Left colon (tissue), 2 donors: Measurements from ENCODE around the gene DPYD. TPM values are rescaled to one million over a fixed set of nuclear protein-coding genes. Genes with fewer than 3 reads are reported as not detected.

ENCODE experiments used
- ATAC-seq: fragments of 200-7000 bp; cut with Tn5 transposase; one replicate; pipeline ENCODE4 v1.9.1; 2020; ENCODE audit warnings: mild to moderate bottlenecking, moderate library complexity
- DNase-seq, 2 donors: peaks; one replicate each; pipeline ENCODE4 v3.0.0-alpha.2; 2020
- intact Hi-C, 2 donors: fragments of 100-400 bp; cut with DNase I in 1 of 2; cut with micrococcal nuclease in 1 of 2; formaldehyde crosslinking; loops; one replicate each; pipeline versions ENCODE4 v1.11.2 to v1.14.0; 2022; cut with DNase I, micrococcal nuclease
- total RNA-seq, 2 donors: library from RNA; stranded (reverse); fragmentation: NEBNext Ultra II Directional; extraction: Animal tissue kit (Norgen Biotek cat#: 25700); gene quantifications; one replicate each; pipeline ENCODE4 v1.2.1, GENCODE V29; 2021
- donor health status: DM: no; HTN: no; CAD: no.
- donor health status: DM: yes; HTN: yes; CAD: no.

The DPYD gene
- total RNA-seq, 2 donors from 2014 or later, result 10.6 to 12.9 TPM

DNA sequence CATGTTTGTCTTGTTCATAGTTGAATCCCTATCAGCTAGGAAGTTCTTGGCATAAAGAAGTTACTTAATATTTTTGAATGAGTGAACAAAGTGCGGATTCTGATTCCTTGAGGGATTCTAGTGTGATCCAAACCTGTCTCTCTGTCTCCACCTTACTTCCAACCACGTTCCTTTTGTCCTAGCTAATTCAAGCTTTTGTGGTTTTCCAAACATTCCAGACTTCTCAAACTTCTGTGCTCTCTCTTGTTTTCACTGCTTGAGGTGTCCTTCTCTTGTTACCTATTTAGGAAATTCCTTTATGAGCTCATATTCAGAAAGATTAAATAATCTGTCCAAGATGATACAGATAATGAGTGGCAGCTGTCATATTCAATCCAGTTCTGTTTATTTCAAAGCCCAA is 846.1 kb downstream of the DPYD start:
- intact Hi-C loops, result no loop called here
- DNase-seq (no peak), ATAC-seq (no peak)

DNA sequence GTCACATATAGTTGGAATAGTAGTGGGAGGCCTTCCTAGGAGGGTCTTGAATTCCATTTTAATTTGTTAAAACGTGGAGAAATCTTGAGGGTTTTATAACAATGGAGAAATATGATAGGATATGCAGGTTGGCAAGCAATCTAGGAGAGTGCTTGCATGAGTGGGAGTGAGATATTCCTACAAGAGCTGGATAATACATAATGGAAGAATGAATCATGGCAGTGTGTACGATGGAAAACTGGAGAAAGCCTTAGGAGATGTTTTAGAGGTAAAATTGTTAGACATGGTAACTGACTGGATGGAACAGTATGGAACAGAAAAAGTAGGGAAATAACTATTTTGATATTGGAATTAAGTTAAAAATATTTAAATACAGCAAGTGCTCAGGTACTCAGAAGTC is 846.9 kb downstream of the DPYD start:
- intact Hi-C loops, result no loop called here
- ATAC-seq (no peak), DNase-seq (no peak)

DNA sequence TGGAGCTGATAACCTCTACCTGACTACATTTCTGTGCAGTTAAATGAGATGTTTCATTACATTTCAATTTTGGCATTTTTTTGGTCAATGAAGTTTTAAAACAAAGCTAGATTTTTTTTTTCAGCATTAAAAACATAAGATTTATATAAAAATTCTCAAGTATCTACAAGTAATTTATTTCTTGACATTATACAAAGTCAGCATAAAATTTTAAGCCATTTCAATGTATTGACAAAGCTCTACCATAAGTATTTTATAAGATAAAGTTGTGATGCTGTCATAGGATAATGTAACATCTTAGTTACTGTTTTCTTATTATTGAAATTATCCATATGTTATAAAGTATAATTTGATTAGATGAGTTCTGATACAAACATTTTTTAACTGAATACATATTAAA is 847.7 kb downstream of the DPYD start:
- intact Hi-C loops, result no loop called here
- no peak for ATAC-seq
- DNase-seq, result no peak

DNA sequence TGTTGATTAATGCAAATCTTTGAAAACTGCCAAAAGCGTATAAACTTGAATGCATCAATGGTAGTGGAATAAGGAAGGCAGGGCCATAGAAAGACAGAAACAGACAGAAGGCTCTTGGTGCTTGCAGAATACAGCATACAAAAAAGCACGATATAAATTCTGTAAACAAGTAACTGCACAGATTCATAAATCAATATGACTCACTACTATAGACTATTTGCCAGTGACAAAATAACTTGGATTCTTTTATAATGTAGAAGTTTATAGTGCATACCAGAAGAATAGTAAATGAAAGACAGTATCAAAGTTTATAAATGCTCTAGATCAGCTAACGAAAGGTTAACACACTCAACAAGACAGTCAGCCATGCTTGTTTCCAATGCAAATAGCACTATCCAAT is 849.7 kb downstream of the DPYD start:
- ATAC-seq, result no peak
- DNase-seq, result no peak
- intact Hi-C loops, result no loop called here

DNA sequence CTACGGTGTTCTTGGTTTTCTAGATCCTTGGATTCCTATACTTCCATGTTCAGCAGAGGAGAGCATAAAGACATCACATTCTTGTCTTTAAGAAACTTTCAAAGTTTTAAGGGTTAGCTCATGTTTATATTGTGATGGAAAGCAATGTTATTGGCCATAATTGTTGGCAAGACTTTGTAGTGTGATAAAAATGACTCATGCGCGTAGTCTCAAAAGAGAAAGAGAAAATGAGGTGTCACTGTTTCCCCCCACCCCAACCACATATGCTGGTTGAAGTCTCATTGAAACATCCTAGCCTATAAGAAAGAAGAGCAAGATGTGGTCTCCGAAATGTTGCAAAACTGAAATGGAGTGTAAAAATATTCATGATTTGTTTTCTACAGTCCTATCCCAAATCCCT is 850.5 kb downstream of the DPYD start:
- intact Hi-C loops, result no loop called here
- ATAC-seq (no peak), DNase-seq (no peak)

DNA sequence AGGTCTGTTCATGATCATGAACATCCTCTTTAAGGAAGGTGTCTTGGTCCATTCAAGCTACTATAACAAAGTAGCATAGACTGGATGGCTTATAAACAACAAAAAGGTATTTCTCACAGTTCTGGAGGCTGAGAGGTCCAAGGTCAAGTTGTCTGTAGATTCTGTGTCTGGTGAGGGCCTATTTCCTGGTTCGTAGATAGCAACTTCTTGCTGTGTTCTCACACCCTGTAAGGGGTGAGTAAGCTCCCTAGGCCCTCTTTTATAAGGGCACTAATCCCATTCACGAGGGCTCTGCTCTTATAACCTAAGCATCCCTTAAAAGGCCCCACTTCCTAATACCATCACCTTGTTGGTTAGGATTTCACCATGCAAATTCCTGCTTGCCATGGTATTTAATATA is 851.5 kb downstream of the DPYD start:
- peak; percentile 60 for ATAC-seq
- intact Hi-C loops, result no loop called here
- DNase-seq, result no peak

DNA sequence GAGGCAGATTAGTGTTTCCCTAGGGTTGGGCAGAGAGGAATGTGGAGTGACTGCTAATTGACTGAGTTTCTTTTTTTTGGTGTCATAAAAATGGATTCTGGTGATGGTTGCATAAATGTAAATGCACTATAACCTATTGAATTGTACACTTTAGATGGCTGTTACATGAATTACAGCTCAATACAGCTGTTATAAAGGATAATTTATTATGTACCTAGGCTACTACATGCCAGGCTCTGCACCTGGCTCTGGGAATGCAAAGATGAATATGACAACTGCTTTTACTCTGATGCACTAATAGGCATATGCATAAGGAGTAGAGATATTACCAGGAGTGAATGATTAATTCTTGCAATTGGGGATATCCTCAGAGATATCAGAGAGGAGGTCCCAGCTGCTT is 854.0 kb downstream of the DPYD start:
- intact Hi-C loops, result no loop called here
- DNase-seq, result peak in 1 of 2 donors; percentile 11
- peak; percentile 92 for ATAC-seq

DNA sequence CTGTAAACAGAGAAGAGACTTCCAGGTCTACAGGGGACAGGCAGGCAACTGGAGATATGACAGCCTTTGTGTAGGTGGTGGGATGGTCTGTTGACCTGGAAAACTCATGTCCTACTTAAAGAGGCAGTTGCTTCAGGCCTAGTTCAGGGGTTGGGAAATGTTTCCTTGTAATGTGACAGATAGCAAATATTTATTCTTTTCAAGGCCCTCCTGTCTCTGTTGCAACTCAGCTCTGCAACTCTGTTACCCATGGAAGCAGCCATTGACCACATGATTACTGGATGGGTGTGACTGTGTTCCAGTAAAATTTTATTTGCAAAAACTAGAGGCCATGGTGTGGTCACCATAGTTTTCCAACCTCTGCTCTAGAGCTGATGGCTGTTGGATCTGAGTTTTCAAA is 857.3 kb downstream of the DPYD start:
- intact Hi-C loops, result no loop called here
- DNase-seq, result peak in 1 of 2 donors; percentile 26
- ATAC-seq, result peak; percentile 66

DNA sequence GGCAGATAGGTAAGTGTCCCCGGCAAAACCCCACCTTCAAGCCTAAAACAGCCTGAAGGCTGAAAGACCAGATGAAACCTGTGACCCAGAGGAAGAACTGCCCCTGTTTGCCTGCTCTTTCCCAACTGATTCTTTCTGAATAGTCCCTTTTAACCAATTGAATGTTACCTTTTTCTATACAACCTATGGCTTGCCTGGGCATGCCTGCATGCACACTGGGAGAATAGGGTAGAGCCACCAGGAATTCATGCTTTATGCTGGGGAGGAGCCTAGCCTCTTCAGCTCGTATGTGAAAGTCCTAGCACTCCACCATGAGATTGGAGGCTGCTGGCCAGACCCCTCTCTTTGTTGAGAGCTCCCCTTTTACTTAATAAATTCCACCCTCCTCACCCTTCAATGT is 859.2 kb downstream of the DPYD start:
- intact Hi-C loops, result no loop called here
- ATAC-seq (no peak), DNase-seq (no peak)

DNA sequence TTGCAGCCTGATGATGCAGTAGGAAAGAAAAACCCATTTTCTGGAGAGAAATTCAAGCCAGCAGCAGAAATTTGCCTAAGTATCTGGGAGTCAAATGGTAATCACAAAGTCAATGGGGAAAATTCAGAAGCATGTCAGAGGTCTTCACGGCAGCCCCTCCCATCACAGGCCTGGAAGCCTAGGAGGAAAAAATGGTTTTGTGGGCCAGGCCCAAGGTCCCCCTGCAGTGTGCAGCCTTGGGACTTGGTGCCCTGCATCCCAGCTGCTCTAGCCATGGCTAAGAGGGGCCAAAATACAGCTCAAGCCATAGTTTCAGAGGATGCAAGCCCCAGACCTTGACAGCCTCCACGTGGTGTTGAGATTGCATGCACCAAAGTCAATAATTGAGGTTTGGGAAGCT is 864.4 kb downstream of the DPYD start:
- no peak for ATAC-seq
- no peak for DNase-seq
- intact Hi-C loops, result no loop called here

DNA sequence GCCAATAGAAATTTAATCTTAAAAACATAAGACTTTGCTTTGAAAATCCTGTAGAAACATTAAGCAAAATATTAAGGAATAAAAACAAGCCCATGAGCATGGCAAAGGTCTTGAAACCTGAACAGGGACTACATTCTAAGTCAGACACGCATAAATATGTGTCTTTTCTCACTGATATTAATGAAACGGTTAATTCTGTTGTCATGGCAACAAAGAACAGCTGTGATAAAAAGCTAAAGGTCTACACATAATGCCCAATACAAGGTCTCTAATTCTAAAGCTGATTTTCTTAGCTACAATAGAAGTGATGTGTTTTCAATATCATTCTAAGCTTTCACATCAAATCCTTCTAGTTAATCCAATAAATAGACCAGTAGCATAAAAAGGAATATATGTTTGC is 867.6 kb downstream of the DPYD start:
- intact Hi-C loops, result no loop called here
- ATAC-seq, result no peak
- no peak for DNase-seq

DNA sequence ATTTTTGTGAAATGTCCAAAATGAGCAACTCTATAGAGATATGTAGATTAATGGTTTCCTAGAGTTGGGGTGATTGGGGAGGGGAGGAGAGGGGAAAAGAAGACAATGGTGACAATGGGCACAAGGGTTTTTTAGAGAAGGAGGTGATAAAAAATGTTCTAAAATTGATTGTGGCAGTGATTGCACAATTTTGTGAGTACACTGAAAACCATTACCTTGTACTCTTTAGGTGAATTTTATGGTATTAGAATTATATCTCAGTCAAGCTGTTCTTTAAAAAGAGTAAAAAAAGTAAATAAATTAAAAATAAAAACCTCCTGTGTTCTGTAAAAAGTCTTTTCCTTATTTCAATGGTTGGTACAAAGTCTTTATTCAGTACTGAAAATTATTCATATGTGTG is 869.0 kb downstream of the DPYD start:
- DNase-seq, result no peak
- ATAC-seq, result no peak
- intact Hi-C loops, result no loop called here

DNA sequence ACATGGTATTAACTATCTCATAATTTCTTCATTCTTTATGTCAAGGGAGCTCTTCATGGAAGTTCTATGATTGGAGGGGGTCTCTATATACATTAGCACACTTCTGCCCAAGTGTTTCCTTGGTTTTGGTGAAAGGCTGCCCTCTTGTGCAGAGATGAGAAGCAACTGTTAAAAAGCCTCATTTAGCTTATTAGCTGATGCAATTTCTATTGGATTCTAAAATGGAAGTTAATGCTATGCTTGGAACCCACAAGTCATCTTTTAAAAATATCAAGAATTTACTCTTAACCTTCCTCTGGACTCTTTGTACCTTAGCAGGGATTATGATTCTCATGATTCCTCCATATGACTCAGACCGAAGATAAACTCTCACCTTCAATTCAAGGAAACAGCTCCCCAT is 870.3 kb downstream of the DPYD start:
- ATAC-seq, result no peak
- intact Hi-C loops, result no loop called here
- DNase-seq, result no peak

DNA sequence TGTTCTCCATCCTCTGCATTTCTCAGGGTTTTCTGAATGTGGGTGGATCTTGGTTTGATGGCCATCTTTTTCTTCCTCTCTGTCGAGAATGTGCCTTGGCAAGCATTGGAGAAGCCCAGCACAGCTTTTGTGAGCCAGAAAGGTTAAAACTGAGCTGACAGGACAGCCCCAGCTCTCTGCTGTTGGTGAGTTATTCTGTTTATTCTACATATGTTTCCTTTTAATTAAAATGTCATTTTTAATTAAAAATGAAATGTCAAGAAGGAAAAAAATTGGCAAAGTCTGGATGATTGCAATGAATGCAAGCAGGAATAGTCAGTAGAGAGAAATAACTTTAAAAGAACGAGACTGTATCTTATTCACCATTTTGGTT is 873.4 kb downstream of the DPYD start:
- DNase-seq (no peak), ATAC-seq (no peak)
- intact Hi-C loops, result no loop called here

DNA sequence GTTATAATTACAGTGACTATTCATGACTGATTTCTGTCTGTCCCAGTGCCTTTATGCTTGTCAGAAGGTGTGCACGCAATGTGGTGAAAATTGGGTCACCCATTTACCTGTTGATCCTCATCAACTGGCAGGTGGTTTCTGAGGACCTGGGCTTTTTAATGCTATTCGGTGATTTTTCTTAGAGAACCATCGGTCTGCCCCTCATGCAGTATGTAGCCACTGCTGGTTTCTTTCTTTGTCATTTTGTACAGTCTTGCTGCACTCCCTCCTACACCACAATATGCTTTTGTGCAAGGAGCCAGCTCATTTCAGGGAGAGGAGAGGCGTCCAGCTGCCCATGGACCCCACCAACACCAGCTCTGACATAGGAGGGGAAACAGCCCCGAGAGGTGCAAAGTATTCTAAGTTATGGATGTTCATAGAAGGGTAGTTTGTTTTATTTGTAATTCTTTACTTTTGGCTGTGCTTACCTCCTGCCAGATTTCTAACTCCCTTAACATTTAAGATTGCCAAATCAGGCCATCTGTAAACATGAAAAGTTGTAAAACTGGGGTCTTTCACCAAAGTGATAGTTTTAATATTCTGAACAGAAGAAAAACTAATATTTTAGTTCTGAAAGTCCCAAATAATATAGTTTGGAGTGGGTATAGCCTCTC is 873.9 kb downstream of the DPYD start:
- DNase-seq (no peak), ATAC-seq (no peak)
- intact Hi-C loops, result no loop called here

DNA sequence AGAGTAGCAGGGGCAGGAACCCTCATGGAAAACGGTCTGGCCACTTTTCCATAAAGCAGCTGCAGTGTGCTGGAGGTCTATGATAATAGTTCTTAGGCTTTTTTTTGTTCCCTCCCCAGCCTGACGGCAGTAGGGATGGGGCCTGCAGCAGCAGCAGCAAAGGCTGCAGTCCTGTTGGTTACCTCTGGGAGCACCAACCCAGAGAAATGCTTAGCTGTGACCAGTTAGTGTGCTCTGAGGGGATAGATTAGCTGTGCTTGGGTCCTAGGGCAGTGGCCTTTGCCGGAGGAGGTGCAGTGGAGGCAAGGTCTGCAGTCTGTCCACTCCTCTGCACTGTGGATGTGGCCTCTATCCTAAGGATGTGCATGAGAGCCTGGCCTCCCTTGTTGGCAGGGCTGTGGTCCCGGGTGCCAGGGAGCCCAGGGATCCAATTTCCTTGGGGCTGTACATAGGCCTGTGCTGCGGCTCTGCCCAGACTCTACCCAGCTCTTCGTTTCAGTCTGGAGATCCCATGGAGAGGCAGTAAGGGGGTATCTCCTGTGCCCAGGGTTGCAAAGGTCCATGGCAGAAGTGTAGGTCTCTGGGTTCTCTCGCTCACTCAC is 876.6 kb downstream of the DPYD start:
- intact Hi-C loops, result no loop called here
- ATAC-seq, result no peak
- DNase-seq, result no peak

DNA sequence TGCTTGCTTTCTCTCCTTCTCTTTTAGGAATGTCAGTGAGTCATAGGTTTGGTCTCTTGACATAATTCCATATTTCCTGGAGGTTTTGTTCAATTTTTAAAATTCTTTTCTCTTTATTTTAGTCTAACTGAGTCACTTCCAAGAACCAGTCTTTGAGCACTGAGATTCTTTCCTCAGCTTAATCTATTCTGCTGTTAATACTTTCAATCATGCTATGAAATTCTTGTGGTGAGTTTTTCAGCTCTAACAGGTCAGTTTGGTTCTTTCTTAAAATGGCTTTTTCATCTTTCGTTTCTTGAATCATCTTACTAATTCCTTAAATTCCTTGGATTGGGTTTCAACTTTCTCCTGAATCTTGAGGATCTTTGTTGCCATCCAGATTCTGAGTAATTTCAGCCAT is 878.3 kb downstream of the DPYD start:
- intact Hi-C loops, result no loop called here
- ATAC-seq (no peak), DNase-seq (no peak)

DNA sequence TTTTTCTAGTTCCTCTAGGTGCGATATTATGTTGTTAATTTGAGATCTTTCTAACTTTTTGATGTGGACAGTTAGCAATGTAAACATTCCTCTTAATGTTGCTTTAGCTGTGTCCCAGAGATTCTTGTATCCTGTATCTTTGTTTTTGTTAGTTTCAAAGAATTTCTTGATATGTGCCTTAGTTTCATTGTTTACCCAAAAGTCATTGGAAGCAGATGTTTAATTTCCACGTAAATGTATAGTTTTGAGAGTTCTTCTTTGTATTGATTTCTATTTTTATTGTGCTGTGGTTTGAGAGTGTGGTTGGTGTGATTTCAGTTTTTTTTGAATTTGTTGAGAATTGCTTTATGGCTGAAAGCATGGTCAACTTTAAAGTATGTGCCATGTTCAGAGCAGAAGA is 879.8 kb downstream of the DPYD start:
- intact Hi-C loops, result no loop called here
- ATAC-seq (no peak), DNase-seq (no peak)

DNA sequence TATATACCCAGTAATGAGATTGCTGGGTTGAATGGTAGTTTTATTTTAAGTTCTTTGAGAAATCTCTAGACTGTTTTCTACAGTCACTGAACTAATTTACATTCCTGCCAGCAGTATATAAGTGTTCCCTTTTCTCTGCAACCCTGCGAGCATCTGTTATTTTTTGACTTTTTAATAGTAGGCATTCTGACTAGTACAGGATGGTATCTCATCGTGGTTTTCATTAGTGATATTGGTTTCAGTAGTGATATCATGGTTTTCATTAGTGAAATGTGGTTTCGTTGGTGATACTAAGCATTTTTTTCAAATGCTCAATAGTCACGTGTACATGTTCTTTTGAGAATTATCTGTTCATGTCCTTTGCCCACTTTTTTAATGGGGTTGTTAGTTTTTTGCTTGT is 882.4 kb downstream of the DPYD start:
- ATAC-seq (no peak), DNase-seq (no peak)
- intact Hi-C loops, result no loop called here

DNA sequence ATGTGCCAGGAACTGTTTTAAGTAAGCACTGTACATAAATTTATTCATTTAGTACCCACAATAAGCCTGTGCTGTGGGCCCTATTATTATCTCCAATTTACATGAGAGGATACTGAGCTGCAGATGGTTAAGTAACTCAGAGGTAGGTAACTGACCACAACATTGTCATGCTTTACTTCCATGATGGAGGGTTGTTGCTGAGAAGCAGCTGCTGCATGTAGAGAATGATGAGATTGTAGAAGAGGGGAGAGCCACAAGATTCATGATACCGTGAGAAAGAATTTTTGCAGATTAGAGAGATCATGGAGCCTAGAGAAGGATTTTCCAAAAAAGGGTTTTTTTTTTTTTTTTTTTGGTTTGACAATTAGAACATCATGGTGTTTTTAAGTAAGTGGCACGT is 886.2 kb downstream of the DPYD start:
- intact Hi-C loops, result no loop called here
- ATAC-seq (no peak), DNase-seq (no peak)

DNA sequence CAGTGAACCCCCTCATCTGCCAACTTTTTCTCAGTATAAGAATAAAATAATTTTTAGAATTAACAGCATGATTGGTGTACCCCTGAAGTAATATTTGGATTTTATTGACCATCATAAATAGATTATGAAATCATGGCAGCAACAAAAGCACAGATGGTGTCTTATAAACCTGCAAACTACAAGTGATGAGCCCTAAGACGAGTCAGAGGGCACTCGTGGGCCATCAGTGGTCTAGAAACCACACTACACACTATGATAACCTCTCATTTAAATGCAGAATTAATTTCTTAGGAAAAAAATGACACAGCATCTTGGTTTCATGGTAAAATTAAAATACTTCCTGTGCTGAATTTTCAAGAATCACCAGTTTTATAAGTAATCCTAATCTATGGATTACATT is 886.9 kb downstream of the DPYD start:
- no peak for DNase-seq
- ATAC-seq, result no peak
- intact Hi-C loops, result no loop called here
